HG03378 (cell line): Measurements from ENCODE around the gene COG5.

ENCODE experiments used
- ATAC-seq: cut with Tn5 transposase; IDR thresholded peaks from one replicate; pipeline ENCODE4 v1.9.1; 2021; ENCODE audit warnings: mild to moderate bottlenecking, moderate library complexity; ENCODE audit not compliant: unreplicated experiment

Gene COG5

DNA sequence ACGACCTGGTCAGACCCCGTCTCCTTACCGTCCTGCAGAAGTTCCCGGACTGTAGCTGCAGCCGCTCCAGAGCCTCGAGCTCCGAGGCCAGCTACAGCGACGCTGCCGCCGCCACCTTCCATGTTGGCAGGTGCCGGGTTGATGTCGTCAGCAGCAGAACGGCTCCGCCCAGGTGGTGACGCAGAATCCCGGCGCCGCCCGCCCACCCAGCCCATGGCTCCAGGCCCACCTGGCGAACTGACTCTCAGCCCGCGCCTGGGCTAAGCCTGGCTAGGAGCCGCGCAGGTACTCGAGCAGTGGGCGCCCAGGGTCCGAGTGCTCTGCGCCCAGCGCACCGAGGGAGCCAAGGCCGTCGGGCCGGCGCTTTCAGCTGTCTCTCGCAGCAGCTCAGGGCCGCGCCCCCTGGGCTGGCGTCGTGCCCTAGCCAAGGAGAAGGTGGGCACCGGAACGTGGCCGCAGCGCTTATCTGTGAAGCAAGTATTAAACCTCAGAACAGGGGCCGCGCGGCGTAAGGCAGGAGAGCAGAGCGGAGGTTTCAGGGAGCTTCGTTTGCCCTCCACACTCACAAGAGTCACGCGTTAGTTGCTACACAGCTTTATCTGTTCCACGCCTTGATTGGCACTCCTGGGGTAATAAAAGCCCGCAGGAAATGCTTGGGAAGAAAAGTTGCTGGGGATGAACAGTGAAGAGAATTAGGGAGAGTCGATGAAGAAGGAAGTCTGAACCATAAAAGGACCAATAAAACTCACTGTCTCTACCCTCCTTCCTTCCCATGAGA, at the start of gene COG5, which contains the start of gene DUS4L:
Gene COG5 (minus strand): TSS at position 146 of the 778 bp plus-strand sequence. CDS start 24 bp downstream, at position 122.
Gene DUS4L (plus strand): TSS at position 197 of the 778 bp plus-strand sequence. CDS start 3,100 bp downstream, outside the sequence.
- ATAC-seq, result peak; percentile 90

DNA sequence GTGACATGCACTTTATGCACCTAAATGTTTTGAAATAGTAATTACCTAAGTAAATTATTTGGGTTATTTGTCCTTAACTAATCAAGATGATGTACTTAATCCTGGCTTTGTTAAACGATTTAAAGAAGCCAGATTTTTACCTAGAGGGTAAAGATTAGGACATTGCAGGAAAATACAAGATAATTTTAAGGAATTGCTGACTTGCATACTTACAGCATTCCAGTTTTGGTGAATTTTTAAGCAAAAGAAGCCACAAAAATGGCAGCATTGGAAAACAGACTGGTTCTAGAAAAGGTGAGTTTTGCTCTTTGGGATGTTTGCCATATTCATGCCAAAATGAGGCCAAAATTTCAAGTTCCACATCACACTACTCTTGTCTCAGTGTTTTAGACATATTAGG, 49.7 kb upstream of the COG5 start:
- no peak for ATAC-seq

DNA sequence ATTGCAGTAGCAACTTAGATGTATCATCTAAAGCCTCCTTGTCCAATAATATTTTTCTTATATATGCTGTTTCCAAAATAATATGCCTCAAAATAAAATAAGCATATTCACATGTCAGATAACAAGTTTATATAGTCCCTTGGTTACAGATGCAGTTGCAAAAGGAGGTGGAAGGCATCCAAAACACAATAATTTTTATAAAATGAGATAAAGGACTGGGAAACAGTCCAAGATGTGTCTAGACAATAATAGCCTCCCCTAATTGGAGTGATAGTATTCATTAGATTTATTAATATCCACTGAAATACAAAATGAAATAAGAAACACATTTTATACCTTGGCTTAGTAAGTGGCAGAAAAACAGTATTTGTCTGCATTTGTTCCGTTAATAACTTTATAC, 46.6 kb upstream of the COG5 start:
- ATAC-seq, result no peak

DNA sequence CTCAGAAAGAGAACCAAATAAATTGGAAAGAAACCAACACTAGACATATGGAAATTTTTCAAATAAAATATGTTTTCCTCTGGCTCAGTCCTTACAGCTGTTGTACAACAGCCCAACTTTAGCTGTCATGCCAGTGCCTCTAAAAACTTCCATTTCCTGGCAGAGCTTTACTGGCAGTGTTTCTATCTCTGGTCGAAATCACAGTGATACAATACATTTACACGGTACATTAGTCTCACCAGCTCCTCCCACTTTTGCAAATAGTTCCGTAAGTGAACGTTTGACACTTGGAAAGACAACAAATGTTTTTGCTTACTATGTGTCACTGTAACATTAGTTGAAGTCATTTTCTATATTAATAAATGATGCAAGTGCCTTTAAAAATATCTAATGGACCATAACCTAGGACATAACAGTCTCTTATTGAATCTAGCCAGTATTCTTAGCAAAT, 46.1 kb upstream of the COG5 start:
- ATAC-seq, result no peak

DNA sequence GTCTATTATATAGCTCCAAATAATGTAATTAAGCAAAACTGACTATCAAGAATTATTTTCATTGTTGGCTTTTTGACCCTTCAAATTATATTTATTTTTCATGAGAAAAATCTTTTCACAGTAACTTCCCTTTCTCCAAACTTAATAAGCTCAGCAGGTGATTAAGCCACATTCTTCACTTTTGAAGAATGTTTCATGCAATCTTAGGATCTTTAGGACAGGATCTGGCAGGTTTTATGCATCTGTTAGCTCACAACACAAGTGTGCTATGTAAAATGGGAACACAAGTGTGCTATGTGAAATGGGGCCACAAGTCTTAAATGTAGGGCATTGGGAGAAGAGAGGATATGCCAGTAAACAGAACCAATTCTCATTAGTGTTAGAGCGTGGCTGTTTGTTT, 42.6 kb upstream of the COG5 start:
- no peak for ATAC-seq

DNA sequence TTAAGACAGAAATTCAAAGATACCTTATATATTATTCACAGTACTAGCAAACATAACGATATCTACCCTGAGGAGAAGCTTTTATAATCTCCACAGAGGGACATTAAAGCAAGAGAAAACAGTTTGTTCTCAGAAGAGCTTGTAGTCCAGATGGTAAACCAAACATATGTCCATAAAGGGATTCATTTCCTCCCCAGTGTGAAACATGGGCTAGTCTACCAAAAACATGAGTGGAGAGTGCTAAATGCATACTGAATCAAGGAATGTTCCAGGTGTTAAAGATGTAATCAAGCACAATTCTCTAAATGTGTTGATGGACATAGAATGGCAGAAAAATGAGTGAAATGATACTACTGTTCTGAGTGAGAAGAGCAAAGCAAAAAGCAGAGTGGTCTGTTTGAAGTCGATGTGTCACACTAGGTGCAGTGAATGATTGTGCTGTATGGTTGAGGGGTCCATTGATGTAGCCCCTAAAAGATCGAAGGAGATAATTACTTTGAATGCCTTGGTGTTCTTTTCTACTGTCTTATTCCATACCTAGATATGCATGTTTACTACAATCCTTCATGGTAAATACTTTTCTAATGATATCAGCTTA, 41.6 kb upstream of the COG5 start:
- no peak for ATAC-seq

DNA sequence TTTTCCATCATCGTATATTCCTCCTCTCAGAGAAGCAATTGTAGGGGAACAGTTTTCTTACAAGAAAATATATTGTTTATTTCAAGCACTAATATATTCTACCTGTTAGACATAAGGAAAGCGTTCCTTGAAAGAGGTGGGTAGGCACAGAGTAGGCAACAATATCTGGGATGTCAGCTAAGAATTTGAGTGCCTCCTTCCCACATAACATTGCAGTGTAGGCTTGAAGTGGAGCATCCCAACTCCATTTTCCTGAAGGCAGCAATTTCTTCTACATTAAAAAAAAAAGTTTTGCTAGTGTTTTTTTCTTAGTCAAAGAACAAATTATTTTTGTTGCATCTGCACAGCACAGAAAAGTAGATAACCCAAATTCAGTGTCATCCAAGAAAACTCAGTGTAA, 37.1 kb upstream of the COG5 start:
- no peak for ATAC-seq

DNA sequence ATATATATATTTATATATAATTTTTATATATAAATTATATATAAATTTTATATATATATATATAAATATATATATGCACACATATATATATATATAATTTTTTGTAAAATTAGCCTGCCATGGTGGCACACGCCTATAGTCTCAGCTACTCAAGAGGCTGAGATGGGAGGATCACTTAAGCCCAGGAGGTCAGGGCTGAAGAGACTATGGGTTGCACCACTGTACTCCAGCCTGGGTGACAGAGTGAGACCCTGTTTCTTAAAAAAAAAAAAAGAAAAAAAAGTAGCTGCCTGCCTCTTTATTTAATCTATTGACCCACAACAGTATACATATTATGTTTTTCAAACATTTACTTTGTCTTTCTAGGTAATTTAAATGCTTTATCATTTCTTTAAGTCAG, 35.5 kb upstream of the COG5 start:
- ATAC-seq, result no peak

DNA sequence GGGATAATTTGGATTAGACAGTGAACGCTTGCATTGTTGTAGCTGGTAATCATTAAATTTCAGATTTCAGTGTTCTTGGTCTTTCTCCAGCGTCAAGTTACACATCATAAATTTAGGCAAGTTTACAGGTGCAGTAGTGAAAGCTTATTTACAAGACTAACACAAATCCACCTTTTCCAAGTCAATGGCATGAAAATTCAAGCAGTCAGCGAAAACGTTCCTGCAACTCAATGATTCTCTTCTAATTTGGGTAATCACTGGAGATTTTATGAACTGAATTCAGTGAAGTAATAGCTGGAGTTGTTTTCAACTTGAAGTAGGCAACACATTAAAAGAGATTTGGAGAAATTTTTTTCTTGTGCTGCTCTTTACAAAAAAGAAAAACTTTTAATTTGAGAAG, 34.2 kb upstream of the COG5 start:
- ATAC-seq, result no peak

DNA sequence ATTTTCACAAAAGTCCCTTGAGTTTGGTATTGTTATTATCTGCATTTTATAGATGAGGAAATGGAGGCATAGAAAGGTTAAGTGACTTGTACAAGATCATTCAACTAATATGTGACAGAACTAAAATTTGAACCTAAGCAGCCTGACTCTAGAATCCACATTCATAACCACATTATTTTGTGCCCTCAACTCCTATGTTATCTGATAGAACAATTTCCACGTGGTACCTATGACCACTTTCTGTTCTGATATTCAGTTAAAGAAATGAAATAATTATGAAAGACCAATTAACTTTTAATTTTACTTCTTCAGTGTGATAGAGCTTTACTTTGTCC, 33.8 kb upstream of the COG5 start:
- ATAC-seq, result no peak

DNA sequence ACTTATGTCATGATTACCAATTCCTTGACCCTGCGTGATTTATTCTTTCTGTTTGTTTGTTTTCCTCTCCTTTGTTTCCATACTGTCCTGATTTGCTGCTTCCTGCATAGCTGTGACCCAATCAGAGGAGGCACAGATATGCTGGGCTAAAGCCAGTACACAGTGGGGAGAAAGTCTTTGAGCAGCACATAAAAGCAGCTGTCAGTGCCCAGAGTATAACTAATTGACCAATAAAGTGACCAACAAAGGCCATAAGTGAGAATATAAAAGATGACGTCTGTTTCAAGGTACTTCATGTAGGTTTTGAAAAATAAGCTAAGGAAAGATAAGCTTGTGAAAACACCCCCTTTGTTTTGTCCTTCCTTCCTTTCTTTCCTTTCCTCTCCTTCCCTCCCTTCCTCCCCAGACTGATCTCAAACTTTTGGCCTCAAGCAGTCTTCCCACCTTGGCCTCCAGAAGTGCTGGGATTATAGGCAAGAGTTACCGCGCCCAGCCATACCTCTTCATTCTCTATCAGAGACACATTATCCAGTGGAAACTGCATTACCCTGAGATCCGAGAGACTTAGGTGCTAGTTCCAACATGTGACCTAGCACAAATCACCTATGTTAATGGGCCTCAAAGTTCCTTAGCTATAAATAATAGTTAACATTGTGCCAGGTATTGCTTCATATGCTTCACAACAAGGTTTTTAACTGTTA, 33.3 kb upstream of the COG5 start:
- ATAC-seq, result no peak

DNA sequence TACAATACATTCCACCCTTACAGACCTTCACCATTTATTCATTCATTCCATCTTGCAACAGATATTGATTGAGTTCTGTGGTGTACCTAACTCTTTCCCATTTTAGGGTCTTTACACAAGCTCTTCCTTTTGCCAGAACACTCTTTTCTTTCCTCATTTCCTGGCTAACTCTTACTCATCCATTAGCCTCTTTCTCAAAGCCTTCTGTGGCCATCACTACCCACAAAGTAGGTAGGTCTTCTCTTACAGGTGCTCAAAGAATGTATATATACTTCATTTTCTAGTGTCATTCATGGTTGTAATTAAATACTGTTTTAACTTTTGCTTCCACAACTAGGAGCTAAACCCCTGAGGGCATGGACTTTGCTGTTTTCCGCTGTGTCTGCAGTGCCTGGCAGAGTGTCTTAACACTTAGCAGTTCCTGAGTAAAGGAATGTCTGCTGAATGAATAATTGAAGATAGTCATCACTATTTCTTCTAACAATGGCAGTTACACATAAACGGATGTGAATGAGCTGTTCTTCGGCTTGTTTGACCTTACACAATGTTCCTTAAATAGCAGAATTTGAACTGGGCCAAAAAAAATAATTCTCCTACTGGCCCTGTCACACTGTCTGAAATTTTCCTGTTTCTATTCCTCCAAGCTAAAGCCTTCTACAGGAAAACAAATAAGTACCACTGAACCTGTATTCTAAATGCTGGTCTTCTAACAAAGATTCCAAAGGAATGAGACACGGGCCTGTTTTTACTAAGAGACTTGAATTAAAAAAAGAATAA, 31.4 kb upstream of the COG5 start:
- no peak for ATAC-seq

DNA sequence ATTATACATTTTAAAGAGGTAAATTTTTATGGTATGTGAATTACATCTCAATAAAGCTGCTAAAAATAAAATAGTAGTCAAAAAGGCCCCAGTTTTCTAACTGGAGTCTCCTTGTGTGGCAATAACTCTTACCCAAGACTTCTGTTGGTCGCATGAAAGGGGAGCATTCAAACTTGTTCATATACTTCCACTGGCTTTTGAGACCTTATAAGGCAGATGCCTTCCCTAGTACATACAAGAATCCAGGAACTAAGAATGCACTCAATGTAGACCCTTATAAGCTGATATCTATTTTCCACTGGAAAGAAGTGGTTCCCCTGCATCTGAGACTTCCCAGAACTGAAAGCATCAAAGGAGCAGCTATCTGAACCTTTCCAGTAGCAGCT, 29.3 kb upstream of the COG5 start:
- no peak for ATAC-seq

DNA sequence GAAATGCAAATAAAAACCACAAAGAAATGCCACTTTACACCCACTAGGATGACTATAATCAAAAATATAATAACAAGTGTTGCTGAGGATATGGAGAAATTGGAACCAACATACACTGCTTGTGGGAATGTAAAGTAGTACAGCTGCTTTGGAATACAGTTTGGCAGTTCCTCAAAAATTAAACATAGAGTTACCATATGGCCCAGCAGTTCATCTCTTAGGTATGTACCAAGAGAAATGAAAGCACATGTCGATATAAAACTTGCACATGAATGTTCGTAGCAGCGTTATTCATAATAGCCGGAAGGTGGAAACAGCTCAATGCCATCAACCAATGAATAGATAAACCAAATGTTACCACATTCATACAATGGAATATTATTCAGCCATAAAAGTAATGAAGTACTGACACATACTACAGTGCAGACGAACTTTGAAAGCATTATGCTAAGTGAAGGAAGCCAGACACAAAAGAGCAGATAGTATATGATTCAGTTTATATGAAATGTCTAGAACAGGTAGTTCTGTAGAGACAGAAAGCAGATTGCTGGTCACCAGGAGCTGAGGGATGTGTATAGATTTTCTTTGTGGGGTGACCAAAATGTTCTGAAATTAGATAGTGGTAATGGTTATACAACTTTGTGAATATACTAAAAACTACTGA, 28.8 kb upstream of the COG5 start:
- ATAC-seq, result no peak

DNA sequence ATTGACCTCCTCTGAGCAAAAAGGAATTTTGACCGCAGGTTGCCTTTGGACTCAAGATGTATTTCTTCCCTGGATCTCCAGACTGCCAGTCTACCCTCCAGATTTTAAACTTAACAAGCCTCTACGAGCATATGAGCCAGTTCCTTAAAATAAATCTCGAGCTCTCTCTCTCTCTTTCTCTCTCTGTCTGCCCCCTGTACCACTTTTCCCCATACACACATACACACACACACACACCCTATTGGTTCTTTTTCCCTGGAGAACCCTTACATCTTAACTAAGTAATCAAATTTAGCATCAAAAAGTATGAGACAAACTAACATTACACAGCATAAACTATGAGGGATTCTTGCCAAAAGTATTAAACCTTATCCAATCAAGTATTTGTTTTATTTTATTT, 27.7 kb upstream of the COG5 start:
- no peak for ATAC-seq

DNA sequence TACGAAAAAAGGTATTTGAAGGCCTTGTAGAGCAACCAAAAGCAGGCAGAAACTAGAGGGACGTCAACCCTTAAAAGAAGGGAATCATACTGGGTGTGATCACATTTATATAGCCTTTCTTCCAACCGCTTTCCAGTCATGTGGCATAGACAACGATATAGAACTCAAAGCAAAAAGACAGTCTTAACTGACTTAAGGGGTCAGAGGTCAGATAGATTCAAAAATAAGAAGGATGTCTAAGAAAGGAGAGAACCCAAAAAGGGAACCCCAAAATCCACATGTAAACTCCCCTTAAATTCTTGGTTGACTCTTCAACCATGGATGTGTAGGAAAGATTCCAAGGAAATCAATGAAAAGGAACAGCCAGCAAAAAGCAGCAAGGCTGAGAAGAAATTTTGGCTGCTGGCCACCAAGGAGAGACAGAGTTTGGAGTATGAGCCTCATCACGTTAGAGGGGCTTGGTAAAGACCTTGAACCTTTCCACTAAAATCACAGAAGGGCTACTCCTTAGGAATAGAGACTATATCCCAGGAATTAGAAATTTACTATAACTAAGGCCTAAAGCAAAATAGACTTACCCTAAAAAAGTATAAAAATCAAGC, 24.9 kb upstream of the COG5 start:
- no peak for ATAC-seq

DNA sequence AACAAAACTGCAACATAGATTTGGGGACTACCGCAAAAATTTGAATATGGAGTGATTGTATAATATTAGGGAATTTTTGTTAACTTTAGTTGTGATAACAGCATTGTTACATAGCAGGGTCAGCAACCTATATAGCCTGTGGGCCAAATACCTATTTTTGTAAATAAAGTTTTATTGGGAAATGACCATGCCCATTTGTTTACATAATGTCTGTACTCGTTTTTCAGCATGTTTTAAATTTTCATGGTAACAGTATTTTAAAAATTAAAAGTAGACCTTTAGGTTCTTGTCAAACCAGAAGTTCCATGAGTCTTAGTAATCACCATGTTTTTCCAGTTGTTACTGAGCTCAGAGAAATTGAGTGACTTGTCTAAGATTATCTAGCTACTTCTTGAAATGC, 21.0 kb upstream of the COG5 start:
- ATAC-seq, result no peak

DNA sequence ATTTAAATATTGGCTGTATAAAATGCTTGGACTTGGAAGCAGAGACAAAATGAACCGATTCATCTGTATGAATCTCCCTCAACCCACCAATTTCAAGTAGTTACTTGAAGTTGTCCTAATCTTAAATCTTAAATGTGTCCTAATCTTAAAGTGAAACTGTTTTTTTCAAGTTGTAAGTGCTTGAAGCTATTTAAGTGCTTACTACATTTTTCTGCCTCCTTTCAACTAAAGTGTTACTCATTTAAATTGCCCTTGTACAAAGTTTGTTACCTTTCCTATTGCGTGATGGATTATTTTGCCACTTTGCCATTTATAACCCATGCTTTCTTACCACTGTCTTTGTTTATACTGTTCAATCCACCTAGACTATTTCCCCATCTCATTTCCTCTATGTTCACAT, 19.2 kb upstream of the COG5 start:
- no peak for ATAC-seq

DNA sequence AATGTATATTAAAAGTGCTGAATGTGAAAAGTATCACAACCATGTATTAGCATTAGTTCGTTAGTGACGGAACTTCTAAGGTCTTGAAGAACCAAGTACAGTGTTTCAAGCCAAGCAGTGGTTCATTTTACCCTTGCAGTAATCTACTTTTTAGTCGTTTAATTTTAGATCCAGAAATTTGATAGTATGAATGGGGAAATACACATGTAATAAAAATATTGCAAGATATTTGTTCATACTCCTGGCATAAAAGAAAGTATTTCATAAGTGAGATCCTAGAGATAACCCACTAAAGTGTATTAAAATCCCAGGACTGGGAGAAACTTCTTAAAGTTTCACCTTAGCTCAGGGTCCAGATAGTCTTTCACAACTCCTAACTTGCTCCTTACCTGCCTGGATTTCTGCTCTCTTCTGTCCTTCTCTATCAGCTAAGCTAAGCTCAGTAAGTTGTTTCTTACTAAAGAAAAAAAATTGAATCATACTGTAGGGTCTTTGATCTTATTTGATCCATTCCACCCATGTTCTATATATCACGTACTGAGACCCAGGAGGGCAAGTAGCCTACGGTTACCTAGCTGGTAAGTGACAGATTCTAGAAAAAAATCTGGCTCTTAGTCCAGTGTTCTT, 17.8 kb upstream of the COG5 start:
- no peak for ATAC-seq
